ENCODE measurements around the gene GALNT14. TPM values are rescaled to one million over a fixed set of nuclear protein-coding genes. Genes with fewer than 3 reads are reported as not detected.

Gene GALNT14
- total and polyA plus RNA-seq, 9 of the 15 experiments (the other 6 are each of a cell fraction or from before 2014, with no cell fraction given) = 0.11 TPM; not detected in 8

DNA sequence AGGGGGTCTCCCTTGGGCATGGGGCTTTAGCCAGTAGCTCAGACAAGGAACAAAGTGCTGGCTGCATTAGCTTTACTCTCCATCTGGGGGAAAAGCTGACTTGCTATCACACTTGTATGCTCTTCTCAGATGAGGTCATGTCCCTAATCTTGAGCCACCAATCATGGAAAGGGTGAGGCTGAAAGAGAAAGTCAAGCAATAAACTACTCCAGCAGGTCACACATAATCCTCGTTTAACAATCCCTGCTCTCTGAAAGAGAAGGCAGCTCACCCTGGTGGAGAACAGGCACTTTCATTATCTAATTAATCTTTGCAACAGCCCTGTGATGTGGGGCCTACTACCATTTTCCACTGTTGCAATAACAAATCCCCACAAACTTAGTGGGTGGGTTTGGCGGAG lies 201.3 kb downstream of the GALNT14 start:
- no peaks in the 10 kb centered on the region; the same call in 1 of the 2 replicates for H4K20me1 ChIP-seq (replicated peaks; ENCODE audit: control insufficient read depth, insufficient read depth, low read length)
- H3K9ac ChIP-seq (ENCODE audit: insufficient read depth in 1 of 2, low read depth in 2 of 2, low read length in 2 of 2) = no peak overlapping the region
- in situ Hi-C loops (cut with MboI) = no loop called here
- no peak overlapping the region for H2AFZ ChIP-seq (ENCODE audit: low read depth, low read length)
- no peak overlapping the region for H3K27ac ChIP-seq (ENCODE audit: extremely low read depth, low read depth, low read length)
- no peaks in the 10 kb centered on the region for H3K9me3 ChIP-seq (replicated peaks; ENCODE audit: control insufficient read depth, insufficient read depth, low read depth, low read length)
- DNase-seq (ENCODE audit: extremely low read depth in 1 of 4, low spot score in 3 of 4) (no peak), ATAC-seq (no peak), FAIRE-seq (no peak)
- peaks cover 4 to 6% of the 10 kb centered on the region in 2 experiments; a peak in 4 of 5 replicates for H3K4me1 ChIP-seq (replicated peaks in 1 of 2; ENCODE audit: control insufficient read depth in 2 of 2, insufficient read depth in 2 of 2, low read length in 2 of 2)
- POLR2A ChIA-PET = no interaction called here
- CTCF ChIA-PET (ENCODE audit: low intra/inter-chr PET ratio) = no interaction called here
- no peaks in the 10 kb centered on the region for H3K36me3 ChIP-seq (ENCODE audit: control insufficient read depth, insufficient read depth, low read length)
- no peak for TF ChIP-seq MTF1 (CRISPR knock-in tag; IDR thresholded peaks at IDR 0.05; ENCODE audit: borderline replicate concordance)
- TF ChIP-seq, protein P1, sequence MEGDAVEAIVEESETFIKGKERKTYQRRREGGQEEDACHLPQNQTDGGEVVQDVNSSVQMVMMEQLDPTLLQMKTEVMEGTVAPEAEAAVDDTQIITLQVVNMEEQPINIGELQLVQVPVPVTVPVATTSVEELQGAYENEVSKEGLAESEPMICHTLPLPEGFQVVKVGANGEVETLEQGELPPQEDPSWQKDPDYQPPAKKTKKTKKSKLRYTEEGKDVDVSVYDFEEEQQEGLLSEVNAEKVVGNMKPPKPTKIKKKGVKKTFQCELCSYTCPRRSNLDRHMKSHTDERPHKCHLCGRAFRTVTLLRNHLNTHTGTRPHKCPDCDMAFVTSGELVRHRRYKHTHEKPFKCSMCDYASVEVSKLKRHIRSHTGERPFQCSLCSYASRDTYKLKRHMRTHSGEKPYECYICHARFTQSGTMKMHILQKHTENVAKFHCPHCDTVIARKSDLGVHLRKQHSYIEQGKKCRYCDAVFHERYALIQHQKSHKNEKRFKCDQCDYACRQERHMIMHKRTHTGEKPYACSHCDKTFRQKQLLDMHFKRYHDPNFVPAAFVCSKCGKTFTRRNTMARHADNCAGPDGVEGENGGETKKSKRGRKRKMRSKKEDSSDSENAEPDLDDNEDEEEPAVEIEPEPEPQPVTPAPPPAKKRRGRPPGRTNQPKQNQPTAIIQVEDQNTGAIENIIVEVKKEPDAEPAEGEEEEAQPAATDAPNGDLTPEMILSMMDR (IDR thresholded peaks at IDR 0.05 in 2 of 3, conservative IDR thresholded peaks at IDR 0.05 in 1 of 3; ENCODE audit: insufficient read depth in 2 of 3, low read depth in 1 of 3, low read length in 3 of 3) = 0 out of 6 replicates have a peak, but pooled peaks of 1 of the 3 experiments have one; percentile 7
- BruUV-seq (replicated peaks) = no TSS peak
- H3K27me3 ChIP-seq (ENCODE audit: control insufficient read depth in 2 of 2, insufficient read depth in 2 of 2, low read length in 2 of 2) = peaks cover 0 to 10% of the 10 kb centered on the region in 2 experiments; a peak in 1 of 5 replicates
- H3K79me2 ChIP-seq (ENCODE audit: control insufficient read depth, insufficient read depth, low read length) = no peaks in the 10 kb centered on the region
- 0% methylated on average over 2 of the region's 2 CpGs for WGBS (ENCODE audit: insufficient coverage, low coverage, missing lambda C conversion rate)
- peaks cover 3% of the 10 kb centered on the region for H3K9me1 ChIP-seq (ENCODE audit: control insufficient read depth, insufficient read depth, low read length)
- intact Hi-C loops (cut with micrococcal nuclease) = no loop called here
- no peak overlapping the region for H3K4me2 ChIP-seq (ENCODE audit: insufficient read depth, low read length)
- H3K4me3 ChIP-seq = no peak overlapping the region

DNA sequence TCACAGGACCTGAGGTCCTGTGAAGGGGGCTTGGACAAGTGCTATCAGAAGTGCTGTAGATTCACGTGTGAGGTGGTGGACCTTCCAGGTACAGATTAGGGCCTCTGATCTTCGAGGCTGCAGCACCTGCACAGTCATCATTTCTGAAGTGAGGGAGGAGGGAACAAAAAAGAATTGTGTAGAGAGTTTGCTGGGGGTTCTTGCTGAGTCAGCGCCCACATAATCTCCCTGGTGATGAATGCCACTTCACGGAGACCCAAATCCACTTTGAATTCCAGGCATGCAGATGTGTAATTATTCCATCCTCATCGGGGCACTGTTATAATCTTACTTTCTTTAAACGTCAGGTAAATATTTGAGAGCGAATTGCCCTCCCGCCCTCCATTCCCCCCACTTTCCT lies 202.4 kb downstream of the GALNT14 start:
- Histone ChIP-seq H3K9me1 (ENCODE audit: control insufficient read depth, insufficient read depth, low read length) (peaks cover 3% of the 10 kb centered on the region), H3K4me3 (no peak overlapping the region), H3K4me2 (ENCODE audit: insufficient read depth, low read length) (no peak overlapping the region), H3K9me3 (replicated peaks; ENCODE audit: control insufficient read depth, insufficient read depth, low read depth, low read length) (no peaks in the 10 kb centered on the region), H3K27ac (ENCODE audit: extremely low read depth, low read depth, low read length) (no peak overlapping the region), H2AFZ (ENCODE audit: low read depth, low read length) (no peak overlapping the region), H4K20me1 (replicated peaks; ENCODE audit: control insufficient read depth, insufficient read depth, low read length) (no peaks in the 10 kb centered on the region), H3K9ac (ENCODE audit: insufficient read depth in 1 of 2, low read depth in 2 of 2, low read length in 2 of 2) (no peak overlapping the region), H3K36me3 (ENCODE audit: control insufficient read depth, insufficient read depth, low read length) (no peaks in the 10 kb centered on the region), H3K27me3 (ENCODE audit: control insufficient read depth in 2 of 2, insufficient read depth in 2 of 2, low read length in 2 of 2) (peaks cover 0 to 15% of the 10 kb centered on the region in 2 experiments; a peak in 1 of 5 replicates), H3K79me2 (ENCODE audit: control insufficient read depth, insufficient read depth, low read length) (no peaks in the 10 kb centered on the region), H3K4me1 (replicated peaks in 1 of 2; ENCODE audit: control insufficient read depth in 2 of 2, insufficient read depth in 2 of 2, low read length in 2 of 2) (peaks cover 6 to 10% of the 10 kb centered on the region in 2 experiments; a peak in 4 of 5 replicates)
- in situ Hi-C loops (cut with MboI) = no loop called here
- ChIA-PET CTCF (ENCODE audit: low intra/inter-chr PET ratio) (no interaction called here), POLR2A (interaction anchor here (0.7 kb wide), 1 partner anchor 29 kb away, joined by 3 read pairs; no protein-coding TSS in a partner anchor)
- intact Hi-C loops (cut with micrococcal nuclease) = no loop called here
- FAIRE-seq = no peak
- no peak for DNase-seq (ENCODE audit: extremely low read depth in 1 of 4, low spot score in 3 of 4)
- ATAC-seq = no peak
- 0% methylated on average over 6 of the region's 8 CpGs for WGBS (ENCODE audit: insufficient coverage, low coverage, missing lambda C conversion rate)
- BruUV-seq (replicated peaks) = no TSS peak
- TF ChIP-seq C11orf30 (IDR thresholded peaks at IDR 0.05; ENCODE audit: low read depth) (peak; percentile 63; the same call in 1 of the 2 replicates), MAFG (tag; conservative IDR thresholded peaks at IDR 0.05) (peak; percentile 69), MCM2 (IDR thresholded peaks at IDR 0.05; ENCODE audit: low read depth) (no peak), YBX1 (IDR thresholded peaks at IDR 0.05) (no peak), ZNF316 (IDR thresholded peaks at IDR 0.05) (peak; percentile 75), MAFF (IDR thresholded peaks at IDR 0.05; ENCODE audit: low read length) (peak; percentile 36; the same call in 1 of the 2 replicates), MAFK (IDR thresholded peaks at IDR 0.05; ENCODE audit: low read length) (peak; percentile 23; the same call in 1 of the 2 replicates)
